ENCODE data around the gene CCNI2. TPM values are rescaled to one million over a fixed set of nuclear protein-coding genes. Genes with fewer than 3 reads are reported as not detected.

Gene CCNI2
- total RNA-seq, 1 donor from 2014 or later = 0.42 TPM

DNA sequence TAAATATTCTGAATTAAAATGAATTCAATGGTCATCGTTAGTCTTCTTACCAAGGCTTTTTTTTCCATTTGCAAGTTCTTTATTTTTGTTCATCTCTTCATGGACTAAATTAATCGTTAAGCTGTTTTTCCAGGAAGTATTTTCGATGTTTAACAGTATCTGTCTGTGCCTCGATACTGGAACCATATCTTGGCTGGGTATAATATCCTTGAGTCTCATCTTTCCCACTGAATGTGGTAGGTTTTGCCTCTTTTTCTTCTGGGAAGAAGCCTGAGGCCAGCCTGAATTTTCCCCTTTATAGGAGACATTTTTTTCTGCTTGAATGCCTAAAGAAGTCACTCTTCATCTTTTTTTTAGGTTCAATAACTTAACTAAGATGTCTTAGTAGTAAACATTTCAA, 33.8 kb downstream of the CCNI2 start:
- TF ChIP-seq, protein P1, sequence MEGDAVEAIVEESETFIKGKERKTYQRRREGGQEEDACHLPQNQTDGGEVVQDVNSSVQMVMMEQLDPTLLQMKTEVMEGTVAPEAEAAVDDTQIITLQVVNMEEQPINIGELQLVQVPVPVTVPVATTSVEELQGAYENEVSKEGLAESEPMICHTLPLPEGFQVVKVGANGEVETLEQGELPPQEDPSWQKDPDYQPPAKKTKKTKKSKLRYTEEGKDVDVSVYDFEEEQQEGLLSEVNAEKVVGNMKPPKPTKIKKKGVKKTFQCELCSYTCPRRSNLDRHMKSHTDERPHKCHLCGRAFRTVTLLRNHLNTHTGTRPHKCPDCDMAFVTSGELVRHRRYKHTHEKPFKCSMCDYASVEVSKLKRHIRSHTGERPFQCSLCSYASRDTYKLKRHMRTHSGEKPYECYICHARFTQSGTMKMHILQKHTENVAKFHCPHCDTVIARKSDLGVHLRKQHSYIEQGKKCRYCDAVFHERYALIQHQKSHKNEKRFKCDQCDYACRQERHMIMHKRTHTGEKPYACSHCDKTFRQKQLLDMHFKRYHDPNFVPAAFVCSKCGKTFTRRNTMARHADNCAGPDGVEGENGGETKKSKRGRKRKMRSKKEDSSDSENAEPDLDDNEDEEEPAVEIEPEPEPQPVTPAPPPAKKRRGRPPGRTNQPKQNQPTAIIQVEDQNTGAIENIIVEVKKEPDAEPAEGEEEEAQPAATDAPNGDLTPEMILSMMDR (IDR thresholded peaks at IDR 0.05; ENCODE audit: insufficient read depth, low read length, poor library complexity, severe bottlenecking) = no peak
- no peak for DNase-seq (ENCODE audit: low read depth)
- Histone ChIP-seq H3K4me3 (ENCODE audit: low read depth, low read length) (no peak overlapping the region), H3K36me3 (ENCODE audit: control insufficient read depth, insufficient read depth, low read length) (no peaks in the 10 kb centered on the region), H3K27me3 (ENCODE audit: control insufficient read depth, insufficient read depth, low read length) (no peaks in the 10 kb centered on the region)

DNA sequence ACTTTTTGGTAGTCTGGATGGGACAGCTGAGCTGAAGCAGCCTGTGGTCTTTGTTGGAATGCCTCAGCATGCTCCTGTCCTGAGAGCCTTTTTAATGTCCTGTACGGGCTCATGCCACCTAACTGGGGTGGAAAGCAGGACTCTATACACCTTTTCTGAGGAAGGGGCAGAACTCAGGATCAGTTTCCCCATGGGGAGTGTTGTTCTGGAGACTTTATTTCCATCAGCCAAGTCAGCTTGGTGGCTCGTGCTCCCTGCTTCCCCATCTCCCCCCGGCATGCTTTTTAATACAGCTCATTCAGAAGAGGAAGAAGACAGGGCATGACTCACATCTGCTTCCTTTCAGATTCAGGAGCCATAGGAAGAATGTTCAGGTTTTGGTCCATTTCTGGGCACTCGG, 34.9 kb downstream of the CCNI2 start:
- TF ChIP-seq, protein P1 (IDR thresholded peaks at IDR 0.05; ENCODE audit: insufficient read depth, low read length, poor library complexity, severe bottlenecking) = no peak
- no peak for DNase-seq (ENCODE audit: low read depth)
- Histone ChIP-seq H3K4me3 (ENCODE audit: low read depth, low read length) (no peak overlapping the region), H3K36me3 (ENCODE audit: control insufficient read depth, insufficient read depth, low read length) (no peaks in the 10 kb centered on the region), H3K27me3 (ENCODE audit: control insufficient read depth, insufficient read depth, low read length) (no peaks in the 10 kb centered on the region)

DNA sequence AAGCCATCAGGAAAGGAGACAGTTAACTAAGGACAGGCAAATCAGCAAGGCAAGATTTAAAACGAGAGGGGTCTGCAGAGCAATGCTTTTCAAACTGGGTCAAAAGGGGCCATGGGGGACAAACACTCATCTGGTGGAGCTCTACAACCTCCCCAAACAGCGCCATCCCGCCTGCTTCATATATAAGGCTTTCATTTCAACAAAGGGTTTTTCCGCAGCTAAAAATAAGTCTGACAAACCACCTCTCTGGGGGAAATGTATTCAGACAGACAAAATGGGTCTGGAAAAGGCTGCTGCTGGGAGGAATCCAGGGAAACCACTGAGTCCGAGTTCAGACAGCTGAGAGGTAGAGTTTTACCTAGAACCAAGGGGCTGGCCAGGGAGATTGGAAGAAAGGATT, 38.1 kb downstream of the CCNI2 start:
- Histone ChIP-seq H3K4me3 (ENCODE audit: low read depth, low read length) (no peak overlapping the region), H3K36me3 (ENCODE audit: control insufficient read depth, insufficient read depth, low read length) (no peaks in the 10 kb centered on the region), H3K27me3 (ENCODE audit: control insufficient read depth, insufficient read depth, low read length) (no peaks in the 10 kb centered on the region)
- no peak for DNase-seq (ENCODE audit: low read depth)
- TF ChIP-seq, protein P1 (IDR thresholded peaks at IDR 0.05; ENCODE audit: insufficient read depth, low read length, poor library complexity, severe bottlenecking) = no peak

DNA sequence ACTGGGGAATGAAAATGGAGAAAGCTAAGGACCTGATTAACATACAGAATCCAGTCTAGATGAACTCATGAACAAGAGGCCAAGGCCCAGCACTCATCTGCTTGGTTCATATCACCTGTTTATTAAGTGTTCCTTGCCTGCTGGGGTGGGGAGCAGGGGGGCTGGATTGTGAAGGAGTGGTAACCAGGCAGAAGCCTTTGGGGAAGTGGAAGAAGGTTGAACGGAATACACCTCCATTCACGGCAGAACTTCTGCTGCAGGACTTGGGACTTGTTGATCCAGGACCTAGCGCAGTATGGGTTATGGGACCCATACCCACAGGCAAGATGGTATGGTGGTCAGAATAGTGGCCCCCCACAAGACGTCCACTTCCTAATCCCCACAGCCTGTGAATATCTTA, 38.6 kb downstream of the CCNI2 start:
- H3K27me3 ChIP-seq (ENCODE audit: control insufficient read depth, insufficient read depth, low read length) = no peaks in the 10 kb centered on the region
- DNase-seq (ENCODE audit: low read depth) = no peak
- TF ChIP-seq, protein P1 (IDR thresholded peaks at IDR 0.05; ENCODE audit: insufficient read depth, low read length, poor library complexity, severe bottlenecking) = no peak
- H3K4me3 ChIP-seq (ENCODE audit: low read depth, low read length) = no peak overlapping the region
- no peaks in the 10 kb centered on the region for H3K36me3 ChIP-seq (ENCODE audit: control insufficient read depth, insufficient read depth, low read length)

DNA sequence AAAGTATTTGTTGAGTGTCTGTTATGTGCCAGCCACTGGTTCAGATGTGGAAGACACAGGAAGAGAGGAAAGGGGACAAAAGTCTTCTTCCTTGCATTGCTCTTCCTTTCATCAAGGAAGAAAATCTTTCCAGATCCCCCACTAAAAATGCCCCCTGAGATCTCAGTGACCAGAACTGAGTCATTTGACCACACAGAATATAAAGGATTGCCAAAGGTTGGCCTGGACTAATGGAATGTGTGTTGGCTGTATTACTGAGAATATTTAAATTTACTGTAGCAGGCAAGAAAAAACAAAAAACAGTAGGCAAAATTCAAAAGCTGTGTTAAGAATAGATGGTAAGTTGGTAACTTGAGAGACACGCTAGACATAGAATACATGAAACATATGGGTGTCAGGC, 39.9 kb downstream of the CCNI2 start:
- DNase-seq (ENCODE audit: low read depth) = no peak
- Histone ChIP-seq H3K27me3 (ENCODE audit: control insufficient read depth, insufficient read depth, low read length) (no peaks in the 10 kb centered on the region), H3K36me3 (ENCODE audit: control insufficient read depth, insufficient read depth, low read length) (no peaks in the 10 kb centered on the region), H3K4me3 (ENCODE audit: low read depth, low read length) (no peak overlapping the region)
- TF ChIP-seq, protein P1 (IDR thresholded peaks at IDR 0.05; ENCODE audit: insufficient read depth, low read length, poor library complexity, severe bottlenecking) = no peak

DNA sequence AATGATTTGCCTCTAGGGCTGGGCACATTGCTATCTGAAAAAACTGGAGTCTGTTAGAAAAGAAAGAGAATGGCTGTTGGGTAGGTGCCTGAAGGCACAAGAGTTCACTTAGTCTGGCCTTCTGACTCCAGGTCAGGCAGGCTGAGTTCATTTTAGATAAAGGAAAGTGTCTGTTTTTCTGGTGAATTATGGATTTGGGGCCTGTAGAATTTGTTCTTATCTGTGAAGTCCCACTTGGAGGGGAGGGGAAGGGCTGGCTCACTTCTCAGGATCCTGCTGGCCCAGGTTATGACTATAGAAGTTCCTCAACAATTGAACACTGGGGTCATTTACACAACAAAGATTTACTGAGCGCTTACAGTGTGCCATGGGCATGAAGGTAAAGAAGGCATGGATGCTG, 41.3 kb downstream of the CCNI2 start:
- no peak for DNase-seq (ENCODE audit: low read depth)
- TF ChIP-seq, protein P1 (IDR thresholded peaks at IDR 0.05; ENCODE audit: insufficient read depth, low read length, poor library complexity, severe bottlenecking) = no peak
- Histone ChIP-seq H3K4me3 (ENCODE audit: low read depth, low read length) (no peak overlapping the region), H3K36me3 (ENCODE audit: control insufficient read depth, insufficient read depth, low read length) (no peaks in the 10 kb centered on the region), H3K27me3 (ENCODE audit: control insufficient read depth, insufficient read depth, low read length) (no peaks in the 10 kb centered on the region)

Measured in kidney epithelial cell (primary cell).